Lung (tissue), 12 donors: ENCODE measurements around the gene POLR3A. TPM values are rescaled to one million over a fixed set of nuclear protein-coding genes. Genes with fewer than 3 reads are reported as not detected.
"Not testable (repeated sequence)": the region's sequence is repeated elsewhere in the genome, so short reads cannot be mapped to it uniquely, and the experiment has no call there.

Experiments used
- ATAC-seq: fragments of 200-7000 bp; cut with Tn5 transposase; one replicate; pipeline ENCODE4 v1.9.1; 2020; ENCODE audit warnings: moderate number of reproducible peaks; ENCODE audit not compliant: insufficient read depth, low FRiP score
- DNase-seq, 3 donors: peaks; one replicate each; pipeline ENCODE4 v3.0.0-alpha.2; 2013 to 2017
- H3K27ac ChIP-seq, 2 donors: one replicate each; pipeline ENCODE4 v1.5.1; 2013; ENCODE audit warnings: mild to moderate bottlenecking in 2 of 2, moderate library complexity in 2 of 2, control low read depth in 1 of 2, inconsistent platforms in 1 of 2, low read depth in 1 of 2, low read length in 1 of 2
- H3K27me3 ChIP-seq, 3 donors: one replicate each; pipeline ENCODE4 v1.5.1; 2013; ENCODE audit warnings: low read length in 2 of 3; ENCODE audit not compliant: control insufficient read depth in 3 of 3, insufficient read depth in 3 of 3
- H3K36me3 ChIP-seq, 4 donors: one replicate each; pipeline ENCODE4 v1.5.1; 2013; ENCODE audit warnings: low read length in 4 of 4, mild to moderate bottlenecking in 1 of 4, moderate library complexity in 1 of 4; ENCODE audit not compliant: control insufficient read depth in 4 of 4, insufficient read depth in 4 of 4
- H3K4me1 ChIP-seq, 5 donors: one replicate each; pipeline ENCODE4 v1.5.1; 2013; ENCODE audit warnings: low read length in 5 of 5, mild to moderate bottlenecking in 2 of 5, moderate library complexity in 1 of 5; ENCODE audit not compliant: control insufficient read depth in 5 of 5, insufficient read depth in 5 of 5
- H3K4me3 ChIP-seq: one replicate; pipeline ENCODE4 v1.5.1; 2013; ENCODE audit warnings: mild to moderate bottlenecking, control low read depth, moderate library complexity
- H3K9ac ChIP-seq, 2 donors: one replicate each; pipeline ENCODE4 v1.5.1; 2013; ENCODE audit warnings: low read length in 2 of 2, control low read depth in 1 of 2; ENCODE audit not compliant: insufficient read depth in 1 of 2
- H3K9me3 ChIP-seq, 4 donors: one replicate each; pipeline ENCODE4 v1.5.1; 2013; ENCODE audit warnings: low read length in 3 of 4, mild to moderate bottlenecking in 1 of 4, moderate library complexity in 1 of 4; ENCODE audit not compliant: control insufficient read depth in 4 of 4, insufficient read depth in 3 of 4
- CTCF ChIP-seq: IDR thresholded peaks from 2 replicates; pipeline ENCODE4 v1.5.1; 2012; ENCODE audit warnings: mild to moderate bottlenecking; ENCODE audit errors: control extremely low read depth, extremely low read depth
- whole genome bisulfite sequencing, 2 donors: extraction: QIAGEN DNeasy Blood & Tissue Kit; methylation state at CpG; one replicate each; pipeline ENCODE4 v1.1.7; 2013; 5-methylcytosine and 5-hydroxymethylcytosine counted together
- polyA plus RNA-seq, 2 donors: library from polyadenylated mRNA; stranded (reverse); fragments of 200-250 nt; gene quantifications; one replicate each; pipeline ENCODE4 v1.2.1, GENCODE V29; 2013
- total RNA-seq, 2 donors: library from RNA; depleted of rRNA in 1 of 2; stranded (reverse); fragments of >200 nt in 1 of 2; gene quantifications; one replicate each; pipeline ENCODE4 v1.2.1, GENCODE V29; 2014 to 2021
- donor health status: control.
- donor health status: control.
- donor health status: Bipolar disorder and iron deficiency.
- donor health status: healthy.
- donor health status: DM: yes; HTN: yes; CAD: no.

POLR3A gene
- total and polyA plus RNA-seq, 4 donors, result 3.9 to 15.0 (median 8.7) TPM

GRCh38 chr10:78069151-78069550 lies 39.8 kb upstream of the POLR3A start:
- ATAC-seq (no peak), DNase-seq (no peak)
- no peak for TF ChIP-seq CTCF
- 92 to 95% methylated on average over 6 of the region's 6 CpGs for WGBS, 2 donors
- Histone ChIP-seq H3K4me3 (no peak overlapping the region), H3K4me1 (no peaks in the 10 kb centered on the region), H3K27me3 (no peaks in the 10 kb centered on the region), H3K9me3 (no peaks in the 10 kb centered on the region), H3K9ac (no peak overlapping the region), H3K27ac (no peak overlapping the region), H3K36me3 (no peaks in the 10 kb centered on the region)

GRCh38 chr10:78066728-78067430 lies 37.6 kb upstream of the POLR3A start:
- WGBS, 2 donors, result 93 to 94% methylated on average over 11 of the region's 11 CpGs
- Histone ChIP-seq H3K4me1 (no peaks in the 10 kb centered on the region), H3K27me3 (no peaks in the 10 kb centered on the region), H3K4me3 (no peak overlapping the region), H3K27ac (no peak overlapping the region), H3K9ac (no peak overlapping the region), H3K9me3 (no peaks in the 10 kb centered on the region), H3K36me3 (no peaks in the 10 kb centered on the region)
- TF ChIP-seq CTCF, result no peak
- no peak for ATAC-seq
- no peak for DNase-seq

GRCh38 chr10:78066012-78066411 lies 36.7 kb upstream of the POLR3A start:
- 58 to 61% methylated on average over 5 of the region's 5 CpGs for WGBS, 2 donors
- Histone ChIP-seq H3K4me3 (no peak overlapping the region), H3K27ac (no peak overlapping the region), H3K36me3 (no peaks in the 10 kb centered on the region), H3K9me3 (no peaks in the 10 kb centered on the region), H3K27me3 (no peaks in the 10 kb centered on the region), H3K4me1 (no peaks in the 10 kb centered on the region), H3K9ac (no peak overlapping the region)
- ATAC-seq, result no peak
- DNase-seq, result no peak
- no peak for TF ChIP-seq CTCF

GRCh38 chr10:78065611-78066010 lies 36.3 kb upstream of the POLR3A start:
- no peak for ATAC-seq
- TF ChIP-seq CTCF, result no peak
- no peak overlapping the region for H3K4me3 ChIP-seq
- no peaks in the 10 kb centered on the region for H3K4me1 ChIP-seq
- H3K27ac ChIP-seq, result no peak overlapping the region
- no peaks in the 10 kb centered on the region for H3K9me3 ChIP-seq
- H3K36me3 ChIP-seq, result no peaks in the 10 kb centered on the region
- no peak overlapping the region for H3K9ac ChIP-seq
- DNase-seq, result no peak
- no peaks in the 10 kb centered on the region for H3K27me3 ChIP-seq
- 62 to 80% methylated on average over 2 of the region's 2 CpGs for WGBS, 2 donors

- WGBS, 2 donors, result no CpG with 5 or more reads among the region's 2 CpGs
- H3K27ac ChIP-seq, DNase-seq, H3K4me3 ChIP-seq, ATAC-seq, H3K4me1 ChIP-seq, H3K9me3 ChIP-seq, H3K9ac ChIP-seq, H3K36me3 ChIP-seq, H3K27me3 ChIP-seq: not testable (repeated sequence)
Observed at GRCh38 chr10:78064919-78065318, 35.6 kb upstream of the POLR3A start.
